IMR-90 (cell line): ENCODE results near the gene FAM168B. TPM values are rescaled to one million over a fixed set of nuclear protein-coding genes. Genes with fewer than 3 reads are reported as not detected.

ENCODE experiments used
- ATAC-seq: fragments of 200-7000 bp; cut with Tn5 transposase; 2 replicates; pipeline ENCODE4 v1.9.1; 2020; ENCODE audit warnings: low read depth, mild to moderate bottlenecking, moderate library complexity
- BruUV-seq: library from RNA; stranded (reverse); fragments of 400-500 nt; replicated peaks from 2 replicates; lab custom pipeline; 2021; lab: Mats Ljungman, UMichigan
- CTCF ChIA-PET: fragments of 300-600 bp; formaldehyde crosslinking; extraction: SDS; loops from one replicate; lab custom pipeline; 2021; ENCODE audit warnings: antibody characterized with exemption; lab: Yijun Ruan, JAX
- POLR2A ChIA-PET: fragments of 300-600 bp; sonication (Branson Sonifier 250); formaldehyde crosslinking; loops from one replicate; lab custom pipeline; 2022; ENCODE audit warnings: antibody characterized with exemption; ENCODE audit not compliant: unreplicated experiment; lab: Charles Lee
- DNase-seq: peaks from one replicate; pipeline ENCODE4 v3.0.0; 2013
- H2AFZ ChIP-seq: replicated peaks from 2 replicates; pipeline ENCODE3; 2013; ENCODE audit warnings: low read length, mild to moderate bottlenecking; ENCODE audit not compliant: poor library complexity
- H2AK5ac ChIP-seq: 2 replicates; pipeline ENCODE4 v1.6.1; 2013; ENCODE audit warnings: low read depth, low read length, inconsistent platforms
- H2AK9ac ChIP-seq: replicated peaks from 2 replicates; pipeline ENCODE3; 2013; ENCODE audit warnings: mild to moderate bottlenecking, low read depth, low read length, moderate library complexity; ENCODE audit not compliant: poor library complexity
- H2BK120ac ChIP-seq: 2 replicates; pipeline ENCODE4 v1.6.1; 2013; ENCODE audit warnings: low read depth, low read length, inconsistent platforms
- H2BK15ac ChIP-seq: 3 replicates; pipeline ENCODE4 v1.6.1; 2013; ENCODE audit warnings: low read depth, low read length, inconsistent platforms
- H2BK20ac ChIP-seq: 2 replicates; pipeline ENCODE4 v1.6.1; 2013; ENCODE audit warnings: low read depth, mild to moderate bottlenecking, inconsistent platforms, low read length, moderate library complexity
- H2BK5ac ChIP-seq: 2 replicates; pipeline ENCODE4 v1.6.1; 2013; ENCODE audit warnings: mild to moderate bottlenecking, low read depth, low read length, inconsistent platforms; ENCODE audit not compliant: poor library complexity, severe bottlenecking
- H3K14ac ChIP-seq: replicated peaks from 2 replicates; pipeline ENCODE4 v1.6.1; 2013; ENCODE audit warnings: low read depth, low read length, inconsistent platforms
- H3K18ac ChIP-seq: 2 replicates; pipeline ENCODE4 v1.6.1; 2013; ENCODE audit warnings: low read depth, low read length, control low read depth
- H3K23ac ChIP-seq: 2 replicates; pipeline ENCODE4 v1.6.1; 2013; ENCODE audit warnings: low read depth, low read length, inconsistent platforms
- H3K27ac ChIP-seq: 2 replicates; pipeline ENCODE4 v1.5.1; 2013; ENCODE audit warnings: mild to moderate bottlenecking, control low read depth, low read length; ENCODE audit not compliant: insufficient read depth
- H3K27me3 ChIP-seq: 2 replicates; pipeline ENCODE4 v1.6.1; 2013; ENCODE audit warnings: low read length; ENCODE audit not compliant: control insufficient read depth, insufficient read depth
- H3K36me3 ChIP-seq: 2 replicates; pipeline ENCODE4 v1.6.1; 2013; ENCODE audit warnings: low read length, mixed read lengths; ENCODE audit not compliant: control insufficient read depth, insufficient read depth
- H3K4ac ChIP-seq: 2 replicates; pipeline ENCODE4 v1.6.1; 2013; ENCODE audit warnings: low read depth, low read length, inconsistent platforms
- H3K4me1 ChIP-seq: 2 replicates; pipeline ENCODE4 v1.6.1; 2013; ENCODE audit warnings: low read length, mixed read lengths; ENCODE audit not compliant: control insufficient read depth, insufficient read depth
- H3K4me2 ChIP-seq: 2 replicates; pipeline ENCODE4 v1.6.1; 2013; ENCODE audit warnings: low read depth, mild to moderate bottlenecking, control low read depth, low read length, moderate library complexity
- H3K4me3 ChIP-seq: 2 replicates; pipeline ENCODE4 v1.5.1; 2013; ENCODE audit warnings: low read depth, mild to moderate bottlenecking, control low read depth, low read length, moderate library complexity; ENCODE audit not compliant: insufficient read depth
- H3K56ac ChIP-seq: 2 replicates; pipeline ENCODE4 v1.6.1; 2013; ENCODE audit warnings: low read length, inconsistent platforms; ENCODE audit not compliant: insufficient read depth; ENCODE audit errors: extremely low read depth
- H3K79me1 ChIP-seq, 2 experiments: 2 replicates each; pipeline ENCODE4 v1.6.1; 2013; ENCODE audit warnings: low read length in 2 of 2, inconsistent platforms in 1 of 2, low read depth in 1 of 2
- H3K9ac ChIP-seq: 2 replicates; pipeline ENCODE4 v1.6.1; 2013; ENCODE audit warnings: low read depth, low read length, control low read depth
- H3K9me1 ChIP-seq: 2 replicates; pipeline ENCODE4 v1.6.1; 2013; ENCODE audit warnings: low read length, inconsistent platforms; ENCODE audit not compliant: insufficient read depth
- H3K9me3 ChIP-seq: 2 replicates; pipeline ENCODE4 v1.6.1; 2013; ENCODE audit warnings: low read length; ENCODE audit not compliant: control insufficient read depth, insufficient read depth
- H4K20me1 ChIP-seq: 2 replicates; pipeline ENCODE4 v1.6.1; 2013; ENCODE audit warnings: low read length, inconsistent platforms; ENCODE audit not compliant: insufficient read depth
- H4K5ac ChIP-seq: 2 replicates; pipeline ENCODE4 v1.6.1; 2013; ENCODE audit warnings: mild to moderate bottlenecking, low read depth, low read length, control low read depth
- H4K8ac ChIP-seq, 2 experiments: 2 replicates each; pipeline ENCODE4 v1.6.1; 2013; ENCODE audit warnings: low read depth in 2 of 2, low read length in 2 of 2, control low read depth in 1 of 2, inconsistent platforms in 1 of 2
- H4K91ac ChIP-seq: 2 replicates; pipeline ENCODE4 v1.6.1; 2013; ENCODE audit warnings: low read depth, low read length, inconsistent platforms; ENCODE audit not compliant: insufficient read depth
- CHD1 ChIP-seq: IDR thresholded peaks from 2 replicates; pipeline ENCODE4 v1.6.1; 2012; ENCODE audit warnings: low read depth, low read length, improper control_type of control experiment
- FOS ChIP-seq: fragments of 150-350 bp; IDR thresholded peaks from 2 replicates; pipeline ENCODE4 v1.6.1; 2016; ENCODE audit warnings: low read depth, low read length
- NFE2L2 ChIP-seq: fragments of 150-350 bp; IDR thresholded peaks from 2 replicates; pipeline ENCODE4 v1.6.1; 2016; ENCODE audit warnings: low read depth, mild to moderate bottlenecking, low read length
- RCOR1 ChIP-seq: IDR thresholded peaks from 2 replicates; pipeline ENCODE4 v1.6.1; 2012; ENCODE audit warnings: mild to moderate bottlenecking, low read length, improper control_type of control experiment; ENCODE audit not compliant: insufficient replicate concordance
- RFX5 ChIP-seq: IDR thresholded peaks from 2 replicates; pipeline ENCODE4 v1.8.0; 2012; ENCODE audit warnings: low read depth, mild to moderate bottlenecking, low read length, moderate library complexity
- WGBS, 2 experiments: methylation state at CpG; one replicate each; pipeline versions ENCODE4 v1.1.5 to v1.1.7; 2013; ENCODE audit warnings: missing lambda C conversion rate in 2 of 2; ENCODE audit not compliant: insufficient read length in 1 of 2; ENCODE audit errors: extremely low coverage in 2 of 2; 5-methylcytosine and 5-hydroxymethylcytosine counted together
- dilution Hi-C: fragments of 300-500 bp; cut with HindIII; formaldehyde crosslinking; loops from one replicate; pipeline ENCODE4 v1.14.3; 2018; ENCODE audit warnings: low sequenced_read_pairs; ENCODE audit not compliant: unreplicated experiment
- in situ Hi-C: fragments of 300-500 bp; cut with MboI; formaldehyde crosslinking; loops from 3 replicates; pipeline ENCODE4 v1.14.3; 2019; ENCODE audit warnings: low sequenced_read_pairs, inconsistent platforms, mixed read lengths
- intact Hi-C: fragments of 100-400 bp; cut with micrococcal nuclease; formaldehyde crosslinking; loops from 2 replicates; pipeline ENCODE4 v1.10.0; 2022
- polyA plus RNA-seq, 3 experiments: library from polyadenylated mRNA; depleted of rRNA; stranded (reverse); fragments of >200 nt; gene quantifications; 2 replicates each; pipeline ENCODE4 v1.2.3, GENCODE V29; 2012; ENCODE audit warnings: low replicate concordance in 1 of 3
- total RNA-seq: library from RNA; depleted of rRNA; stranded (reverse); fragments of >200 nt; gene quantifications from 2 replicates; pipeline ENCODE4 v1.2.3, GENCODE V29; 2012
- TF ChIP-seq, protein P1 (sequence below): fragments of 150-350 bp; IDR thresholded peaks from 2 replicates; pipeline ENCODE4 v1.6.1; 2016; ENCODE audit warnings: low read depth, mild to moderate bottlenecking, low read length, moderate library complexity, borderline replicate concordance
- TF ChIP-seq, protein P2 (sequence below): fragments of 150-350 bp; IDR thresholded peaks from 2 replicates; pipeline ENCODE4 v1.6.1; 2017; ENCODE audit warnings: mild to moderate bottlenecking, antibody characterized with exemption, low read length, low read depth

FAM168B gene
- total and polyA plus RNA-seq, 2 of the 4 experiments (the other 2 are of a cell fraction) = 76.4 to 106 TPM

GRCh38 chr2:131126436-131126835, 33.2 kb upstream of the FAM168B start:
- Histone ChIP-seq H3K4me2 (no peak overlapping the region), H3K9me3 (no peaks in the 10 kb centered on the region), H2AK5ac (no peak overlapping the region), H2BK15ac (no peak overlapping the region), H3K56ac (no peak overlapping the region), H2AFZ (no peak overlapping the region), H3K36me3 (peaks cover 41% of the 10 kb centered on the region), H2BK120ac (no peak overlapping the region), H3K4me3 (no peak overlapping the region), H3K4me1 (no peaks in the 10 kb centered on the region), H3K14ac (no peak overlapping the region), H3K9me1 (peaks cover 6% of the 10 kb centered on the region; the same call in 1 of the 2 replicates), H3K27ac (no peak overlapping the region), H4K91ac (no peak overlapping the region), H3K27me3 (no peaks in the 10 kb centered on the region), H3K23ac (no peak overlapping the region), H3K79me1 (peaks cover 24 to 31% of the 10 kb centered on the region in 2 experiments), H2AK9ac (no peak overlapping the region), H4K8ac (no peak overlapping the region), H2BK20ac (no peak overlapping the region), H4K5ac (no peak overlapping the region), H3K18ac (no peak overlapping the region), H2BK5ac (no peak overlapping the region), H3K9ac (no peak overlapping the region), H4K20me1 (peaks cover 4% of the 10 kb centered on the region; the same call in 1 of the 2 replicates), H3K4ac (no peak overlapping the region)
- ATAC-seq (no peak), DNase-seq (no peak)
- in situ Hi-C loops (no loop called here), intact Hi-C loops (no loop called here), dilution Hi-C loops (no loop called here)
- CTCF ChIA-PET = interaction anchor here (1.5 kb wide), 1 partner anchor 8 kb away, joined by 3 read pairs; no protein-coding TSS in a partner anchor
- POLR2A ChIA-PET = no interaction called here
- no TSS peak for BruUV-seq
- 100% methylated on average over 1 of the region's 5 CpGs; no CpG with 5 or more reads in 1 of the 2 experiments for WGBS, 2 experiments
- TF ChIP-seq, protein P1, sequence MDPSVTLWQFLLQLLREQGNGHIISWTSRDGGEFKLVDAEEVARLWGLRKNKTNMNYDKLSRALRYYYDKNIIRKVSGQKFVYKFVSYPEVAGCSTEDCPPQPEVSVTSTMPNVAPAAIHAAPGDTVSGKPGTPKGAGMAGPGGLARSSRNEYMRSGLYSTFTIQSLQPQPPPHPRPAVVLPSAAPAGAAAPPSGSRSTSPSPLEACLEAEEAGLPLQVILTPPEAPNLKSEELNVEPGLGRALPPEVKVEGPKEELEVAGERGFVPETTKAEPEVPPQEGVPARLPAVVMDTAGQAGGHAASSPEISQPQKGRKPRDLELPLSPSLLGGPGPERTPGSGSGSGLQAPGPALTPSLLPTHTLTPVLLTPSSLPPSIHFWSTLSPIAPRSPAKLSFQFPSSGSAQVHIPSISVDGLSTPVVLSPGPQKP = no peak
- TF ChIP-seq RCOR1 = no peak
- no peak for TF ChIP-seq FOS
- TF ChIP-seq NFE2L2 = no peak
- no peak for TF ChIP-seq RFX5
- TF ChIP-seq CHD1 = no peak
- TF ChIP-seq, protein P2, sequence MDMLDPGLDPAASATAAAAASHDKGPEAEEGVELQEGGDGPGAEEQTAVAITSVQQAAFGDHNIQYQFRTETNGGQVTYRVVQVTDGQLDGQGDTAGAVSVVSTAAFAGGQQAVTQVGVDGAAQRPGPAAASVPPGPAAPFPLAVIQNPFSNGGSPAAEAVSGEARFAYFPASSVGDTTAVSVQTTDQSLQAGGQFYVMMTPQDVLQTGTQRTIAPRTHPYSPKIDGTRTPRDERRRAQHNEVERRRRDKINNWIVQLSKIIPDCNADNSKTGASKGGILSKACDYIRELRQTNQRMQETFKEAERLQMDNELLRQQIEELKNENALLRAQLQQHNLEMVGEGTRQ = no peak
